Activated CD8-positive, alpha-beta memory T cell treated with anti-CD3 and anti-CD28 coated beads, Interleukin-2, amount 50 U/mL, for 24 hours (primary cell): Measurements from ENCODE around the gene EDC3.
"Not testable (repeated sequence)": the region's sequence is repeated elsewhere in the genome, so short reads cannot be mapped to it uniquely, and the experiment has no call there.

Source experiments
- DNase-seq: peaks from one replicate; pipeline ENCODE4 v3.0.0-alpha.2; 2020; ENCODE audit errors: extremely low read depth

EDC3 gene

GRCh38 chr15:74695597-74696397 is at the start of gene EDC3:
Gene EDC3 (minus strand): TSS chr15:74696024. CDS start chr15:74675124, 20,900 bp downstream.
- peak; percentile 82 for DNase-seq

GRCh38 chr15:74742422-74742821 is 46.6 kb upstream of the EDC3 start:
- DNase-seq, result no peak

GRCh38 chr15:74738239-74738638 is 42.4 kb upstream of the EDC3 start:
- not testable (repeated sequence) for DNase-seq

GRCh38 chr15:74735305-74735704 is 39.5 kb upstream of the EDC3 start:
- DNase-seq, result no peak

GRCh38 chr15:74733269-74733668 is 37.4 kb upstream of the EDC3 start:
- DNase-seq, result no peak

GRCh38 chr15:74732846-74733245 is 37.0 kb upstream of the EDC3 start:
- no peak for DNase-seq

GRCh38 chr15:74730619-74731316 is 34.9 kb upstream of the EDC3 start:
- DNase-seq, result no peak

GRCh38 chr15:74729372-74729771 is 33.5 kb upstream of the EDC3 start:
- DNase-seq, result not testable (repeated sequence)

GRCh38 chr15:74728699-74729098 is 32.9 kb upstream of the EDC3 start:
- DNase-seq, result not testable (repeated sequence)

- DNase-seq, result no peak
Measured at GRCh38 chr15:74727727-74728126, 31.9 kb upstream of the EDC3 start.

- DNase-seq, result no peak
Measured at GRCh38 chr15:74726774-74727164, 30.9 kb upstream of the EDC3 start.

- no peak for DNase-seq
Measured at GRCh38 chr15:74725845-74726773, 30.3 kb upstream of the EDC3 start.

GRCh38 chr15:74725225-74725774 is 29.5 kb upstream of the EDC3 start, which contains the start of gene CYP1A1:
Gene CYP1A1 (minus strand): TSS chr15:74725528. CDS start chr15:74723097, 2,431 bp downstream.
- DNase-seq, result no peak

- no peak for DNase-seq
Measured at GRCh38 chr15:74724570-74725224, 28.9 kb upstream of the EDC3 start.

- DNase-seq, result no peak
Measured at GRCh38 chr15:74723754-74724334, 28.0 kb upstream of the EDC3 start.

GRCh38 chr15:74723187-74723586 is 27.4 kb upstream of the EDC3 start:
- no peak for DNase-seq

- no peak for DNase-seq
Measured at GRCh38 chr15:74722591-74722990, 26.8 kb upstream of the EDC3 start.

GRCh38 chr15:74716651-74717050 is 20.8 kb upstream of the EDC3 start:
- no peak for DNase-seq

- DNase-seq, result no peak
Measured at GRCh38 chr15:74712311-74712710, 16.5 kb upstream of the EDC3 start.

- no peak for DNase-seq
Measured at GRCh38 chr15:74710319-74711094, 14.7 kb upstream of the EDC3 start.
